Right lobe of liver (tissue), 6 donors: Measurements from ENCODE around the gene ARMC9. TPM values are rescaled to one million over a fixed set of nuclear protein-coding genes. Genes with fewer than 3 reads are reported as not detected.

Experiments used
- ATAC-seq, 4 donors: fragments of 200-7000 bp; cut with Tn5 transposase; one replicate each; pipeline ENCODE4 v1.9.1; 2020; ENCODE audit warnings: mild to moderate bottlenecking in 4 of 4, moderate library complexity in 4 of 4
- DNase-seq, 3 donors: peaks; one replicate each; pipeline ENCODE4 v3.0.0-alpha.2; 2020
- H3K27ac ChIP-seq, 3 donors: fragments of 200-600 bp; one replicate each; pipeline ENCODE4 v1.8.0; 2022
- H3K27me3 ChIP-seq, 2 donors: fragments of 200-600 bp; one replicate each; pipeline ENCODE4 v1.8.0; 2022
- H3K36me3 ChIP-seq, 4 donors: fragments of 200-600 bp; sonication (generic) in 1 of 4; one replicate each; pipeline versions ENCODE4 v1.5.1 to v1.8.0; 2017 to 2022; ENCODE audit warnings: control low read depth in 1 of 4
- H3K4me1 ChIP-seq, 4 donors: fragments of 200-600 bp; sonication (generic) in 1 of 4; one replicate each; pipeline versions ENCODE4 v1.5.1 to v1.8.0; 2017 to 2022; ENCODE audit warnings: control low read depth in 1 of 4
- H3K4me3 ChIP-seq, 3 donors: fragments of 200-600 bp; one replicate each; pipeline ENCODE4 v1.8.0; 2022
- H3K9me3 ChIP-seq, 4 donors: fragments of 200-600 bp; sonication (generic) in 1 of 4; one replicate each; pipeline versions ENCODE4 v1.5.1 to v1.8.0; 2017 to 2022; ENCODE audit warnings: control low read depth in 1 of 4
- CTCF ChIP-seq, 4 donors: fragments of 200-600 bp in 3 of 4; fragments of 450-650 bp in 1 of 4; IDR thresholded peaks; one replicate each; pipeline versions ENCODE4 v1.5.1 to v1.8.0; 2016 to 2022; ENCODE audit warnings: antibody characterized with exemption in 4 of 4, mild to moderate bottlenecking in 2 of 4
- POLR2A ChIP-seq: fragments of 450-650 bp; IDR thresholded peaks from one replicate; pipeline ENCODE4 v1.6.1; 2017; ENCODE audit warnings: antibody characterized with exemption, mild to moderate bottlenecking
- WGBS: methylation state at CpG from one replicate; pipeline ENCODE4 v1.1.6; 2018; ENCODE audit warnings: low coverage, low lambda C conversion rate; ENCODE audit not compliant: insufficient coverage; ENCODE audit errors: missing lambda C conversion rate; 5-methylcytosine and 5-hydroxymethylcytosine counted together
- intact Hi-C, 2 donors: fragments of 100-400 bp; cut with DNase I; formaldehyde crosslinking; loops; one replicate each; pipeline versions ENCODE4 v1.11.2 to v1.14.1; 2022
- total RNA-seq, 6 experiments: library from RNA; depleted of rRNA in 2 of 6; stranded (reverse); fragments of >200 nt in 2 of 6; fragmentation: NEBNext Ultra II Directional in 3 of 6; extraction: Animal tissue kit (Norgen Biotek cat#: 25700) in 3 of 6; gene quantifications; one replicate each; pipeline versions ENCODE4 v1.1.0 to v1.2.4, GENCODE V29; 2016 to 2023
- donor health status: DM: no; HTN: yes; CAD: no.
- donor health status: DM: no; HTN: no; CAD: no.
- donor health status: DM: no; HTN: no; CAD: no.
- donor health status: DM: no; HTN: yes; CAD: no.
- donor health status: DM: no; HTN: yes; CAD: no.

ARMC9 gene
- total RNA-seq, 6 experiments from 2014 or later, result 1.5 to 7.7 (median 2.4) TPM

DNA sequence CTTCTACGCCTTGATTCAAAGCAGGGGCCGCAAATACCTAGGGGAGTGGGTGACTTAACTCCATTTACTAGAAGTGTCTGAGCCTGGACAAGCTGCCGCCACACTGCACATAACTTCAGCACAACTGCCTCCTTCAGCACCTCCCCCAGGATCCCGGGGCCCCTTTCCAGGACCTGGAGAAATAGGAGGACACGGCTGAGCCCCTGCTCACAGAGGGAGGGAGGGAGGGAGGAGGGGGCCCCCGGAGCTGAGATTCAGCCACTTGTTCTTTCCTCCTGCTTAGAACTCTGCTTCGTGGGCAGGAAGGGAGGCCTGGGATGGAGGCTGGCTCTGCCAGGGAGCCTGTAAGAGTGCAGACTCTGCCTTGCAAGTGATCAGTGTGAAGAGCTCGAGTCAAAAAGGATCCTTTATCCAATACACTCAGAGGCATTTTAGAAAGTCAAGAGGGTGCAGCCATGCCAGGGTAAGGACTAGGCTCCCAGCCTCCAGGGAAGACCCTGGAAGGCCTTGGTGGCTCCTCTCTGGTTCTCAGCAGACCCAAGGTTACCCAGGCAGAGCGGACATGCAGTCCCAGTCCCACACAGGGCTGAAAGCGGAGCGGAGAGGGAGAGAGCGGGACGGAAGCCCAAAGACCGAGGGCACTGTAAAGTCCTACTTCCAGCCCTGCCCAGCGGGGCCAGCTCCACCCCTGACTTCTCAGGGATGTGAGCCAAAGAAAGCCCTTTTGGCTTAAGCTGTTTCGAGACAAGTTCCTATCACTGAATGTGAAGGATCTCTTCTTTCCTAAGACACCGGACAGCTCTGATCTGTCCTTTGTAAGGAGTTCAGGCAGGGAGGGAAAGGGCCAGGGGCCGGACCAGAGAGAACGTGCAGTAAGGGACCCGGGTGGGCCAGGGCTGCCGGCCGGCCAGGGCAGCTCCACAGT, 8.6 kb upstream of the ARMC9 start:
- peak overlapping the region in 2 of 3 donors; percentile 31 to 48 for H3K4me3 ChIP-seq
- ATAC-seq, result peak; percentile 58 to 78 (median 70)
- H3K27me3 ChIP-seq, result no peaks in the 10 kb centered on the region
- peaks cover 0 to 5% (median 0%) of the 10 kb centered on the region in 4 donors for H3K4me1 ChIP-seq
- peak overlapping the region; percentile 71 to 83 (median 81) for H3K27ac ChIP-seq
- intact Hi-C loops, result loop anchor here in 1 of 2 donors (10.0 kb wide), 1 partner anchor 85 kb away; no protein-coding TSS in a partner anchor
- no peaks in the 10 kb centered on the region for H3K9me3 ChIP-seq
- WGBS, result 35% methylated on average over 8 of the region's 22 CpGs
- TF ChIP-seq POLR2A, result no peak
- no peak for TF ChIP-seq CTCF (IDR thresholded peaks at IDR 0.05)
- no peaks in the 10 kb centered on the region for H3K36me3 ChIP-seq
- DNase-seq, result peak; percentile 35 to 67 (median 59)

GRCh38 chr2:231190531-231191197, 7.8 kb upstream of the ARMC9 start:
- intact Hi-C loops, result loop anchor here in 1 of 2 donors (10.0 kb wide), 1 partner anchor 86 kb away; no protein-coding TSS in a partner anchor
- Histone ChIP-seq H3K4me1 (peaks cover 0 to 5% (median 0%) of the 10 kb centered on the region in 4 donors), H3K36me3 (no peaks in the 10 kb centered on the region), H3K4me3 (peak overlapping the region in 2 of 3 donors; percentile 31 to 48), H3K27me3 (no peaks in the 10 kb centered on the region), H3K27ac (peak overlapping the region; percentile 71 to 83 (median 81)), H3K9me3 (no peaks in the 10 kb centered on the region)
- DNase-seq, result peak; percentile 60 to 73 (median 68)
- TF ChIP-seq CTCF (IDR thresholded peaks at IDR 0.05) (peak in 2 of 4 donors; percentile 14), POLR2A (no peak)
- 3% methylated on average over 11 of the region's 42 CpGs for WGBS
- ATAC-seq, result peak; percentile 62 to 75 (median 70)

- intact Hi-C loops, result loop anchor here in 1 of 2 donors (10.0 kb wide), 1 partner anchor 87 kb away; no protein-coding TSS in a partner anchor
- peaks cover 0 to 5% (median 0%) of the 10 kb centered on the region in 4 donors for H3K4me1 ChIP-seq
- TF ChIP-seq CTCF (IDR thresholded peaks at IDR 0.05) (peak; percentile 44 to 50 (median 46)), POLR2A (no peak)
- no peak overlapping the region for H3K27ac ChIP-seq
- peak; percentile 67 to 68 (median 67) for DNase-seq
- ATAC-seq, result peak; percentile 59 to 65 (median 63)
- H3K27me3 ChIP-seq, result no peaks in the 10 kb centered on the region
- 50% methylated on average over 14 of the region's 19 CpGs for WGBS
- no peak overlapping the region for H3K4me3 ChIP-seq
- no peaks in the 10 kb centered on the region for H3K9me3 ChIP-seq
- H3K36me3 ChIP-seq, result no peaks in the 10 kb centered on the region
Observed at GRCh38 chr2:231191896-231192872, 6.2 kb upstream of the ARMC9 start.

DNA sequence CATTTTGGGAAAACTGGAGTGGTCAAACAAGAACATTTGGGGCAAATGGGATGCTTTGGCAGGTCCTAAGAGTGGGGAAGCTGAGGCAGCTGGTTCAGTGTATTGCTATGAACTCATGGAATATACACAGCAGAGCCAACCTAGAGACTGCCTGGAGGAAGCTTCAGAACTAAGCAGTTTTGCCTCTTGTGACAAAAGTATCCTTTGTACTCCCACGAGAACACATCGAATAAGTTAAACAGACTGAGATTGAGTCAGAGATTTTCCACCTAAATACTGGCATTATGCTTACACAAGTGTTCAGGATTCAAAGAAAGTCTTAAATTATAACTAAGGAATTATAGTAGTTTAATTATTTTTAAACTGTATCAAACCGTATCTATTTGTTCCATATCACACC, 5.2 kb upstream of the ARMC9 start:
- Histone ChIP-seq H3K27me3 (no peaks in the 10 kb centered on the region), H3K4me3 (no peak overlapping the region), H3K4me1 (peaks cover 0 to 5% (median 0%) of the 10 kb centered on the region in 4 donors), H3K27ac (no peak overlapping the region), H3K9me3 (no peaks in the 10 kb centered on the region), H3K36me3 (no peaks in the 10 kb centered on the region)
- intact Hi-C loops, result loop anchor here in 1 of 2 donors (10.0 kb wide), 1 partner anchor 88 kb away; no protein-coding TSS in a partner anchor
- peak in 1 of 3 donors; percentile 4 for DNase-seq
- ATAC-seq, result no peak
- TF ChIP-seq POLR2A (no peak), CTCF (IDR thresholded peaks at IDR 0.05) (no peak)
- 91% methylated on average over 3 of the region's 3 CpGs for WGBS
